HCT116 (cell line): ENCODE measurements around the gene FRMD3. TPM values are rescaled to one million over a fixed set of nuclear protein-coding genes. Genes with fewer than 3 reads are reported as not detected.

Source experiments
- ATAC-seq: fragments of 200-7000 bp; cut with Tn5 transposase; 2 replicates; pipeline ENCODE4 v1.9.1; 2020; ENCODE audit warnings: mild to moderate bottlenecking, moderate library complexity
- BruUV-seq: library from RNA; stranded (reverse); fragments of 400-500 nt; replicated peaks from 2 replicates; lab custom pipeline; 2021; lab: Mats Ljungman, UMichigan
- CTCF ChIA-PET: fragments of 300-600 bp; sonication (Branson Sonifier 250); formaldehyde crosslinking; loops from one replicate; lab custom pipeline; 2021; ENCODE audit warnings: antibody characterized with exemption; lab: Charles Lee
- POLR2A ChIA-PET: fragments of 300-600, 350-600 bp; sonication (Branson Sonifier 250); formaldehyde crosslinking; loops from one replicate; lab custom pipeline; 2021; ENCODE audit warnings: antibody characterized with exemption; lab: Charles Lee
- RAD21 ChIA-PET, 2 experiments: fragments of 300-600 bp; sonication (Branson Sonifier 250); formaldehyde crosslinking; loops; one replicate each; lab custom pipeline; 2023; ENCODE audit warnings: low total read pairs in 2 of 2; ENCODE audit not compliant: uncharacterized antibody in 2 of 2, unreplicated experiment in 2 of 2, low non-redundant PET in 1 of 2; lab: Charles Lee
- DNase-seq: peaks from one replicate; pipeline ENCODE4 v3.0.0-alpha.2; 2010; ENCODE audit warnings: low read depth, low spot score
- H2AFZ ChIP-seq: fragments of 200-600 bp; shearing (Covaris generic), sonication (generic); 2 replicates; pipeline ENCODE4 v1.6.1; 2017; ENCODE audit warnings: low read depth, mixed run types, mixed read lengths, antibody characterized with exemption, low read length; ENCODE audit not compliant: poor library complexity, severe bottlenecking
- H3K27ac ChIP-seq: 2 replicates; pipeline ENCODE4 v1.5.1; 2012; ENCODE audit warnings: low read depth, low read length
- H3K27me3 ChIP-seq: fragments of 200-600 bp; sonication (generic); 2 replicates; pipeline ENCODE4 v1.6.1; 2016; ENCODE audit warnings: mixed run types, low read length, mixed read lengths; ENCODE audit not compliant: insufficient read depth
- H3K36me3 ChIP-seq, 2 experiments: fragments of 200-500 bp in 1 of 2; fragments of 200-600 bp in 1 of 2; sonication (Bioruptor generic) in 1 of 2; sonication (generic) in 1 of 2; 2 replicates each; pipeline versions ENCODE4 v1.5.1 to v1.6.1; 2014 to 2016; ENCODE audit warnings: low read length in 2 of 2, inconsistent platforms in 1 of 2, mixed read lengths in 1 of 2, mixed run types in 1 of 2; ENCODE audit not compliant: insufficient read depth in 2 of 2, control insufficient read depth in 1 of 2
- H3K4me1 ChIP-seq, 2 experiments: fragments of 200-600 bp in 1 of 2; sonication (generic) in 1 of 2; 2 replicates each; pipeline versions ENCODE4 v1.5.1 to v1.6.1; 2012 to 2017; ENCODE audit warnings: low read length in 2 of 2, inconsistent platforms in 1 of 2, mild to moderate bottlenecking in 1 of 2, mixed read lengths in 1 of 2, mixed run types in 1 of 2, moderate library complexity in 1 of 2; ENCODE audit not compliant: insufficient read depth in 2 of 2, control insufficient read depth in 1 of 2
- H3K4me2 ChIP-seq: fragments of 200-600 bp; sonication (generic); 2 replicates; pipeline ENCODE4 v1.6.1; 2017; ENCODE audit warnings: mixed run types, low read length, mixed read lengths
- H3K4me3 ChIP-seq, 2 experiments: fragments of 200-600 bp in 1 of 2; sonication (generic) in 1 of 2; replicated peaks in 1 of 2; 2 replicates each; pipeline ENCODE4 v1.5.1; 2011 to 2016; ENCODE audit warnings: low read length in 2 of 2, control low read depth in 1 of 2, low read depth in 1 of 2, mild to moderate bottlenecking in 1 of 2, mixed read lengths in 1 of 2, mixed run types in 1 of 2
- H3K79me2 ChIP-seq: fragments of 200-600 bp; sonication (generic); 2 replicates; pipeline ENCODE4 v1.6.1; 2017; ENCODE audit warnings: mild to moderate bottlenecking, mixed run types, low read length, moderate library complexity, mixed read lengths; ENCODE audit not compliant: insufficient read depth
- H3K9ac ChIP-seq: fragments of 200-600 bp; sonication (generic); 2 replicates; pipeline ENCODE4 v1.6.1; 2016; ENCODE audit warnings: low read length, mixed read lengths
- H3K9me2 ChIP-seq: fragments of 200-600 bp; sonication (generic), shearing (Covaris generic); 2 replicates; pipeline ENCODE4 v1.6.1; 2017; ENCODE audit warnings: mixed run types, mild to moderate bottlenecking, moderate library complexity; ENCODE audit not compliant: insufficient read depth
- H3K9me3 ChIP-seq, 2 experiments: fragments of 200-500 bp in 1 of 2; fragments of 200-600 bp in 1 of 2; sonication (Bioruptor generic) in 1 of 2; sonication (generic) in 1 of 2; 2 replicates each; pipeline ENCODE4 v1.6.1; 2014 to 2017; ENCODE audit warnings: low read length in 2 of 2, mixed read lengths in 2 of 2, inconsistent platforms in 1 of 2, low read depth in 1 of 2, mild to moderate bottlenecking in 1 of 2, mixed run types in 1 of 2, moderate library complexity in 1 of 2; ENCODE audit not compliant: control insufficient read depth in 1 of 2, insufficient read depth in 1 of 2
- H4K20me1 ChIP-seq: fragments of 200-600 bp; sonication (generic), shearing (Covaris generic); 2 replicates; pipeline ENCODE4 v1.6.1; 2017; ENCODE audit warnings: mixed run types, mild to moderate bottlenecking, moderate library complexity; ENCODE audit not compliant: insufficient read depth
- CTCF ChIP-seq, 3 experiments: fragments of 200-600 bp in 1 of 3; sonication (generic) in 1 of 3; IDR thresholded peaks in 2 of 3; conservative IDR thresholded peaks in 1 of 3; 2 replicates each; pipeline ENCODE4 v1.5.1; 2012 to 2017; ENCODE audit warnings: low read depth in 2 of 3, low read length in 2 of 3, antibody characterized with exemption in 1 of 3, borderline replicate concordance in 1 of 3, control low read depth in 1 of 3, mild to moderate bottlenecking in 1 of 3, mixed read lengths in 1 of 3, mixed run types in 1 of 3, moderate library complexity in 1 of 3; ENCODE audit not compliant: insufficient read depth in 1 of 3
- EGR1 ChIP-seq: IDR thresholded peaks from 2 replicates; pipeline ENCODE4 v1.6.1; 2012; ENCODE audit warnings: low read depth
- ELF1 ChIP-seq: IDR thresholded peaks from 2 replicates; pipeline ENCODE4 v1.6.1; 2012; ENCODE audit warnings: low read depth, borderline replicate concordance
- EZH2 ChIP-seq: fragments of 200-600 bp; sonication (generic); IDR thresholded peaks from 2 replicates; pipeline ENCODE4 v1.6.1; 2017; ENCODE audit warnings: antibody characterized with exemption, mixed run types
- EZH2phosphoT487 ChIP-seq: fragments of 200-600 bp; IDR thresholded peaks from 2 replicates; pipeline ENCODE4 v1.6.1; 2018; ENCODE audit warnings: antibody characterized with exemption, borderline replicate concordance
- RAD21 ChIP-seq: IDR thresholded peaks from 2 replicates; pipeline ENCODE4 v1.6.1; 2012; ENCODE audit warnings: low read depth, mild to moderate bottlenecking
- SIN3A ChIP-seq: IDR thresholded peaks from 2 replicates; pipeline ENCODE4 v1.6.1; 2012; ENCODE audit warnings: low read depth
- SP1 ChIP-seq: IDR thresholded peaks from 2 replicates; pipeline ENCODE4 v1.6.1; 2012; ENCODE audit warnings: low read depth
- SRF ChIP-seq: IDR thresholded peaks from 2 replicates; pipeline ENCODE4 v1.6.1; 2012; ENCODE audit warnings: low read depth
- ZBTB33 ChIP-seq: IDR thresholded peaks from 2 replicates; pipeline ENCODE4 v1.6.1; 2011; ENCODE audit warnings: mild to moderate bottlenecking, low read length, moderate library complexity; ENCODE audit not compliant: insufficient replicate concordance; ENCODE audit errors: extremely low read depth
- ZFX ChIP-seq: fragments of 450-650 bp; IDR thresholded peaks from 2 replicates; pipeline ENCODE4 v1.6.1; 2017
- ZNF274 ChIP-seq: fragments of 200-500 bp; sonication (Bioruptor generic); IDR thresholded peaks from 2 replicates; pipeline ENCODE4 v1.6.1; 2014; ENCODE audit warnings: mild to moderate bottlenecking, low read depth, low read length, inconsistent platforms
- intact Hi-C: fragments of 100-400 bp; cut with micrococcal nuclease; formaldehyde crosslinking; loops from 2 replicates; pipeline ENCODE4 v1.10.0; 2022
- total RNA-seq: library from RNA; stranded (reverse); gene quantifications from one replicate; pipeline ENCODE4 v1.2.1, GENCODE V29; 2021; ENCODE audit not compliant: unreplicated experiment

Gene FRMD3
- total RNA-seq, 1 experiment from 2014 or later, result 0.89 TPM

GRCh38 chr9:83274787-83275186, 263.4 kb downstream of the FRMD3 start (continued):
- TF ChIP-seq SIN3A (no peak), CTCF (IDR thresholded peaks at IDR 0.05 in 2 of 3, conservative IDR thresholded peaks at IDR 0.05 in 1 of 3; ENCODE audit: borderline replicate concordance in 1 of 3, insufficient read depth in 1 of 3, low read depth in 2 of 3, low read length in 2 of 3) (no peak), RAD21 (no peak), EGR1 (no peak), EZH2 (no peak)

- Histone ChIP-seq H3K27ac (no peak overlapping the region), H4K20me1 (no peaks in the 10 kb centered on the region), H3K4me1 (no peaks in the 10 kb centered on the region; a peak in 1 of 4 replicates), H3K4me2 (no peak overlapping the region), H3K79me2 (no peaks in the 10 kb centered on the region), H3K9me2 (no peaks in the 10 kb centered on the region), H3K9me3 (no peaks in the 10 kb centered on the region), H3K4me3 (no peak overlapping the region), H3K27me3 (no peaks in the 10 kb centered on the region), H3K36me3 (no peaks in the 10 kb centered on the region), H2AFZ (no peak overlapping the region), H3K9ac (no peak overlapping the region)
- DNase-seq (no peak), ATAC-seq (no peak)
- ChIA-PET CTCF (no interaction called here), POLR2A (no interaction called here), RAD21 (no interaction called here)
- TF ChIP-seq ZBTB33 (no peak), ZFX (no peak), EGR1 (no peak), ZNF274 (no peak), RAD21 (no peak), ELF1 (no peak), EZH2phosphoT487 (no peak), SRF (no peak), SP1 (no peak), SIN3A (no peak), EZH2 (no peak)
- no TSS peak for BruUV-seq
- intact Hi-C loops, result no loop called here
Observed at GRCh38 chr9:83271665-83272071, 266.5 kb downstream of the FRMD3 start.
